ENCODE data around the gene IL15RA.

DNA sequence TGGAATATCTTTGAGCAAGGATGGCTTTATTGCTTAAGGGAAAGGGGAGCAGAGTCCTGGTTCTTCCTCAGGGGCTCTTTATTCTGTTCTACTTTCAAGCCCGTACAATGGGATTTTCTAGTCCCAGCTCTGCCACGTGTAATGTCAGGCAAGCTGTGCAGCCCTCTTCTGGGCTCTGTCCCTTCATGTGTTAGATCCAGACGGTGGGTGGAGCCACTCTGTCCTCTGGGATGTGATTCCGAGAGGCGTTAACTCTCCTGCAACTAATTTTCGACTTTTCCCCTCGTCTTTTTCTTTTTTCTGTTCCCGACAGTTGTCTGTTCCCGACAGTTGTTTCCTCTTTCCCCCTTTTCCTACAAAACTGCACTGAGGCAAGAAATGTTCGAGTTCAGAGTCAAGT lies 52.5 kb downstream of the IL15RA start:
- TF ChIP-seq, protein P1, sequence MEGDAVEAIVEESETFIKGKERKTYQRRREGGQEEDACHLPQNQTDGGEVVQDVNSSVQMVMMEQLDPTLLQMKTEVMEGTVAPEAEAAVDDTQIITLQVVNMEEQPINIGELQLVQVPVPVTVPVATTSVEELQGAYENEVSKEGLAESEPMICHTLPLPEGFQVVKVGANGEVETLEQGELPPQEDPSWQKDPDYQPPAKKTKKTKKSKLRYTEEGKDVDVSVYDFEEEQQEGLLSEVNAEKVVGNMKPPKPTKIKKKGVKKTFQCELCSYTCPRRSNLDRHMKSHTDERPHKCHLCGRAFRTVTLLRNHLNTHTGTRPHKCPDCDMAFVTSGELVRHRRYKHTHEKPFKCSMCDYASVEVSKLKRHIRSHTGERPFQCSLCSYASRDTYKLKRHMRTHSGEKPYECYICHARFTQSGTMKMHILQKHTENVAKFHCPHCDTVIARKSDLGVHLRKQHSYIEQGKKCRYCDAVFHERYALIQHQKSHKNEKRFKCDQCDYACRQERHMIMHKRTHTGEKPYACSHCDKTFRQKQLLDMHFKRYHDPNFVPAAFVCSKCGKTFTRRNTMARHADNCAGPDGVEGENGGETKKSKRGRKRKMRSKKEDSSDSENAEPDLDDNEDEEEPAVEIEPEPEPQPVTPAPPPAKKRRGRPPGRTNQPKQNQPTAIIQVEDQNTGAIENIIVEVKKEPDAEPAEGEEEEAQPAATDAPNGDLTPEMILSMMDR (IDR thresholded peaks at IDR 0.05; ENCODE audit: control extremely low read depth in 1 of 3, insufficient read depth in 1 of 3, low read depth in 1 of 3, low read length in 3 of 3) = no peak
- TF ChIP-seq, protein P2, sequence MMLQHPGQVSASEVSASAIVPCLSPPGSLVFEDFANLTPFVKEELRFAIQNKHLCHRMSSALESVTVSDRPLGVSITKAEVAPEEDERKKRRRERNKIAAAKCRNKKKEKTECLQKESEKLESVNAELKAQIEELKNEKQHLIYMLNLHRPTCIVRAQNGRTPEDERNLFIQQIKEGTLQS (IDR thresholded peaks at IDR 0.05; ENCODE audit: insufficient read depth, low read depth, low read length) = no peak
- TF ChIP-seq, protein P3, sequence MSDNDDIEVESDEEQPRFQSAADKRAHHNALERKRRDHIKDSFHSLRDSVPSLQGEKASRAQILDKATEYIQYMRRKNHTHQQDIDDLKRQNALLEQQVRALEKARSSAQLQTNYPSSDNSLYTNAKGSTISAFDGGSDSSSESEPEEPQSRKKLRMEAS (IDR thresholded peaks at IDR 0.05) = no peak
- TF ChIP-seq POLR2A (IDR thresholded peaks at IDR 0.05; ENCODE audit: control extremely low read depth in 1 of 2, low read depth in 2 of 2, low read length in 2 of 2) = no peak
